MM.1S (cell line): ENCODE results near the gene FOXQ1.
"Not testable (repeated sequence)": the region's sequence is repeated elsewhere in the genome, so short reads cannot be mapped to it uniquely, and the experiment has no call there.

Experiments
- DNase-seq: peaks from one replicate; pipeline ENCODE4 v3.0.0-alpha.2; 2015
- H2AFZ ChIP-seq: fragments of 300-600 bp; sonication (generic); 2 replicates; pipeline ENCODE4 v1.6.0; 2016; ENCODE audit warnings: antibody characterized with exemption, low read length
- H3F3A ChIP-seq: fragments of 300-600 bp; sonication (generic); 2 replicates; pipeline ENCODE4 v1.6.1; 2016; ENCODE audit warnings: mild to moderate bottlenecking, antibody characterized with exemption, low read length, moderate library complexity, mixed read lengths; ENCODE audit not compliant: insufficient read depth
- H3K27ac ChIP-seq: fragments of 300-600 bp; sonication (generic); 2 replicates; pipeline ENCODE4 v1.5.1; 2016; ENCODE audit warnings: mild to moderate bottlenecking, low read length
- H3K27me3 ChIP-seq: fragments of 300-600 bp; sonication (generic); replicated peaks from 2 replicates; pipeline ENCODE4 v1.6.0; 2016; ENCODE audit warnings: low read length; ENCODE audit not compliant: insufficient read depth
- H3K36me3 ChIP-seq: fragments of 300-600 bp; sonication (generic); replicated peaks from 2 replicates; pipeline ENCODE4 v1.6.1; 2016; ENCODE audit warnings: mild to moderate bottlenecking, low read length, mixed read lengths; ENCODE audit not compliant: insufficient read depth
- H3K4me1 ChIP-seq: fragments of 300-600 bp; sonication (generic); 2 replicates; pipeline ENCODE4 v1.6.1; 2016; ENCODE audit warnings: low read length, mixed read lengths
- H3K4me2 ChIP-seq: fragments of 300-600 bp; sonication (generic); 2 replicates; pipeline ENCODE4 v1.6.0; 2016; ENCODE audit warnings: low read depth, low read length
- H3K4me3 ChIP-seq: fragments of 300-600 bp; sonication (generic); 2 replicates; pipeline ENCODE4 v1.5.1; 2016; ENCODE audit warnings: low read length, mixed read lengths
- H3K79me2 ChIP-seq: fragments of 300-600 bp; sonication (generic); 2 replicates; pipeline ENCODE4 v1.6.1; 2016; ENCODE audit warnings: mixed run types, low read length, mixed read lengths
- H3K9ac ChIP-seq: fragments of 300-600 bp; sonication (generic); 2 replicates; pipeline ENCODE4 v1.6.1; 2016; ENCODE audit warnings: low read length, mixed read lengths
- H3K9me2 ChIP-seq: fragments of 300-600 bp; sonication (generic); replicated peaks from 2 replicates; pipeline ENCODE4 v1.6.1; 2016; ENCODE audit warnings: mild to moderate bottlenecking, low read length, mixed read lengths; ENCODE audit not compliant: insufficient read depth
- H3K9me3 ChIP-seq: fragments of 300-600 bp; sonication (generic); replicated peaks from 2 replicates; pipeline ENCODE4 v1.6.1; 2016; ENCODE audit warnings: mild to moderate bottlenecking, low read length, mixed read lengths; ENCODE audit not compliant: insufficient read depth
- H4K20me1 ChIP-seq: fragments of 300-600 bp; sonication (generic); 2 replicates; pipeline ENCODE4 v1.6.1; 2016; ENCODE audit warnings: mild to moderate bottlenecking, low read length, moderate library complexity, mixed read lengths; ENCODE audit not compliant: insufficient read depth
- CTCF ChIP-seq: fragments of 300-600 bp; sonication (generic); IDR thresholded peaks from 2 replicates; pipeline ENCODE4 v1.5.1; 2016; ENCODE audit warnings: antibody characterized with exemption, low read length, mixed read lengths
- EZH2 ChIP-seq: fragments of 300-600 bp; sonication (generic); optimal IDR thresholded peaks from 2 replicates; pipeline ENCODE3; 2017; ENCODE audit warnings: low read depth, mild to moderate bottlenecking, antibody characterized with exemption, low read length, mixed read lengths
- EZH2phosphoT487 ChIP-seq: fragments of 300-600 bp; sonication (generic); IDR thresholded peaks from 2 replicates; pipeline ENCODE4 v1.6.1; 2018; ENCODE audit warnings: antibody characterized with exemption, low read length

FOXQ1 gene

GRCh38 chr6:1349655-1350054, 37.8 kb downstream of the FOXQ1 start:
- Histone ChIP-seq H4K20me1 (no peaks in the 10 kb centered on the region), H3K9me3 (peaks cover 7% of the 10 kb centered on the region; the same call in 1 of the 2 replicates), H3K4me2 (no peak overlapping the region), H3K79me2 (no peaks in the 10 kb centered on the region), H3K36me3 (no peaks in the 10 kb centered on the region), H3K27me3 (no peaks in the 10 kb centered on the region), H3K9ac (no peak overlapping the region), H3K4me1 (no peaks in the 10 kb centered on the region), H3K9me2 (no peaks in the 10 kb centered on the region), H2AFZ (no peak overlapping the region), H3K4me3 (no peak overlapping the region), H3F3A (no peaks in the 10 kb centered on the region), H3K27ac (no peak overlapping the region)
- no peak for DNase-seq
- TF ChIP-seq EZH2phosphoT487 (no peak), CTCF (no peak), EZH2 (no peak)

DNA sequence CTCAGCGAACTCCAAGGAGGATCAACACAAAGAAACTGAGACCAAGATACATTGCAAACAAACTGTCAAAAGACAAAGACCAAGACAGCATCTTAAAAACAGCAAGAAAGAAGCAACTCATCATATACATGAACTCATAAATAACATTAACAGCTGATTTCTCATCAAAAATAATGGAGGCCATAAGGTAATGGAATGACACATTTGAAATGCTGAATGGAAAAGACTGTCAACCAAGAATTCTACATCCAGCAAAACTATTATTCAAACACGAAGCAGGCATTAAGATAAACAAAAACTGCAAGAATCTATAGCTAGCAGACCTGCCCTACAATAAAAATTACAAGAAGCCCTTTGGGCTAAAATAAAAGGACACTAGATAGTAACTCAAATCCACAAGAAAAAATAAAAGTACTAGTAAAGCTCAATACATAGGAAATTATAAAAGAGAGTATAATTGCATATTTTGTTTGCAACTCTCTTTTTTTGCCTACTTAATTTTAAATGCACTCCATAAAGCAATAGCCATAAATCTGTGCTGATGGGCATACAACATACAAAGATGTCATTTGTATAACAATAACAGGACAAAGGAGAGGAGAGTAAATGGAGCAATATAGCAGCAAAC, 39.6 kb downstream of the FOXQ1 start:
- Histone ChIP-seq H3K9me2 (no peaks in the 10 kb centered on the region), H2AFZ (no peak overlapping the region), H3K36me3 (no peaks in the 10 kb centered on the region), H3K9ac (no peak overlapping the region), H3K9me3 (peaks cover 7% of the 10 kb centered on the region; the same call in 1 of the 2 replicates), H3F3A (no peaks in the 10 kb centered on the region), H3K27ac (no peak overlapping the region), H3K79me2 (no peaks in the 10 kb centered on the region), H3K4me1 (no peaks in the 10 kb centered on the region), H3K27me3 (no peaks in the 10 kb centered on the region), H3K4me2 (no peak overlapping the region), H3K4me3 (no peak overlapping the region), H4K20me1 (no peaks in the 10 kb centered on the region)
- no peak for DNase-seq
- TF ChIP-seq EZH2 (no peak), CTCF (no peak), EZH2phosphoT487 (no peak)

DNA sequence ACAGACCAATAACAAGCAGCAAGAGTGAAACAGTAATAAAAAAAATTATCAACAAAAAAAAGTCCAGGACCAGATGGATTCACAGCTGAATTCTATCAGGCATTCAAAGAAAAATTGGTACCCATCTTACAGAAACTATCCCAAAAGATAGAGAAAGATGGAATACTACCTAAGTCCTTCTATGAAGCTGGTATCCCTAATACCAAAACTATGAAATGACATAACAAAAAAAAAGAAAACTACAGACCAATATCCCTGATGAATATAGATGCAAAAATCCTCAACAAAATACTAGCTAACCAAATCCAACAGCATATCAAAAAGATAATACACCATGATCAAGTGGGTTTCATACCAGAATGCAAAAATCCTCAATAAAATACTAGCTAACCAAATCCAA, 43.2 kb downstream of the FOXQ1 start:
- not testable (repeated sequence) for H3K4me1 ChIP-seq, H2AFZ ChIP-seq, DNase-seq, H3K9ac ChIP-seq, H3K4me3 ChIP-seq, H3K27me3 ChIP-seq, H3K79me2 ChIP-seq, H3K4me2 ChIP-seq, H3K36me3 ChIP-seq, H3K27ac ChIP-seq, H3K9me2 ChIP-seq, H3F3A ChIP-seq, H4K20me1 ChIP-seq, H3K9me3 ChIP-seq

DNA sequence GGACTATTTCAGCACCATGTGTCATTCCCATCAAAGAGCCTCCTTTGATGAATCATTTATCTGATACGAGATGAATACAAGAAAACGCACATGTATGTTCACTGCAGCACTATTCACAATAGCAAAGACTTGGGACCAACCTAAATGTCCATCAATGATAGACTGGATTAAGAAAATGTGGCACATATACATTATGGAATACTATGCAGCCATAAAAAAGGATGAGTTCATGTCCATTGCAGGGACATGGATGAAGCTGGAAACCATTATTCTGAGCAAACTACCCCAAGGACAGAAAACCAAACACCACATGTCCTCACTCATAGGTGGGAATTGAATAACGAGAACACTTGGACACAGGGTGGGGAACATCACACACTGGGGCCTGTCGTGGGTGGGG, 49.8 kb downstream of the FOXQ1 start:
- H3K4me1 ChIP-seq, H2AFZ ChIP-seq, H3K4me3 ChIP-seq, H3K36me3 ChIP-seq, H3K4me2 ChIP-seq, H3K27me3 ChIP-seq, H3K9me2 ChIP-seq, H3K9ac ChIP-seq, H3F3A ChIP-seq, H3K27ac ChIP-seq, H4K20me1 ChIP-seq, H3K79me2 ChIP-seq, H3K9me3 ChIP-seq, DNase-seq: not testable (repeated sequence)
